Trophoblast cell (in vitro differentiated cells and primary cell): ENCODE results near the gene EYS.

ENCODE experiments used
- DNase-seq, 2 donors: peaks; one replicate each; pipeline ENCODE4 v3.0.0-alpha.2; 2016
- H2AFZ ChIP-seq: 2 replicates; pipeline ENCODE4 v1.6.1; 2013; ENCODE audit warnings: low read length, moderate library complexity, mild to moderate bottlenecking; ENCODE audit not compliant: insufficient read depth, poor library complexity
- H2AK5ac ChIP-seq: 2 replicates; pipeline ENCODE4 v1.6.1; 2013; ENCODE audit warnings: mild to moderate bottlenecking, low read length
- H2BK120ac ChIP-seq: 2 replicates; pipeline ENCODE4 v1.6.1; 2013; ENCODE audit warnings: low read length, mild to moderate bottlenecking, moderate library complexity; ENCODE audit not compliant: insufficient read depth, poor library complexity
- H2BK12ac ChIP-seq: 2 replicates; pipeline ENCODE4 v1.6.1; 2013; ENCODE audit warnings: mild to moderate bottlenecking, low read length, moderate library complexity
- H2BK5ac ChIP-seq: 2 replicates; pipeline ENCODE4 v1.6.1; 2013; ENCODE audit warnings: low read length, low read depth, moderate library complexity, mild to moderate bottlenecking; ENCODE audit not compliant: poor library complexity
- H3K14ac ChIP-seq: 2 replicates; pipeline ENCODE4 v1.6.1; 2013; ENCODE audit warnings: mild to moderate bottlenecking, low read length
- H3K18ac ChIP-seq: 2 replicates; pipeline ENCODE4 v1.6.1; 2013; ENCODE audit warnings: mild to moderate bottlenecking, low read length
- H3K23ac ChIP-seq: 2 replicates; pipeline ENCODE4 v1.6.1; 2013; ENCODE audit warnings: low read length
- H3K27ac ChIP-seq: 2 replicates; pipeline ENCODE4 v1.5.1; 2013; ENCODE audit warnings: low read depth, mild to moderate bottlenecking, inconsistent platforms, low read length, moderate library complexity
- H3K27me3 ChIP-seq: 2 replicates; pipeline ENCODE4 v1.6.1; 2013; ENCODE audit warnings: inconsistent platforms, mild to moderate bottlenecking, low read length, moderate library complexity; ENCODE audit not compliant: insufficient read depth
- H3K36me3 ChIP-seq, 2 experiments: 1 replicate in 1 of 2; 2 replicates in 1 of 2; pipeline ENCODE4 v1.6.1; 2013; ENCODE audit warnings: low read length in 2 of 2, mild to moderate bottlenecking in 2 of 2, moderate library complexity in 1 of 2; ENCODE audit not compliant: insufficient read depth in 2 of 2, control insufficient read depth in 1 of 2
- H3K4ac ChIP-seq: 2 replicates; pipeline ENCODE4 v1.6.1; 2013; ENCODE audit warnings: low read depth, mild to moderate bottlenecking, low read length, moderate library complexity
- H3K4me1 ChIP-seq, 2 experiments: 1 replicate in 1 of 2; 2 replicates in 1 of 2; pipeline ENCODE4 v1.6.1; 2013; ENCODE audit warnings: low read length in 2 of 2, mild to moderate bottlenecking in 2 of 2, moderate library complexity in 1 of 2; ENCODE audit not compliant: insufficient read depth in 2 of 2, control insufficient read depth in 1 of 2
- H3K4me2 ChIP-seq: 2 replicates; pipeline ENCODE4 v1.6.1; 2013; ENCODE audit warnings: inconsistent platforms, mild to moderate bottlenecking, low read length, moderate library complexity
- H3K4me3 ChIP-seq: 2 replicates; pipeline ENCODE4 v1.5.1; 2013; ENCODE audit warnings: mild to moderate bottlenecking, low read depth, low read length, inconsistent platforms
- H3K79me1 ChIP-seq: one replicate; pipeline ENCODE4 v1.6.1; 2013; ENCODE audit warnings: low read length
- H3K79me2 ChIP-seq: 2 replicates; pipeline ENCODE4 v1.6.1; 2013; ENCODE audit warnings: low read length, mild to moderate bottlenecking; ENCODE audit not compliant: control insufficient read depth, insufficient read depth, poor library complexity
- H3K9ac ChIP-seq: 2 replicates; pipeline ENCODE4 v1.6.1; 2013; ENCODE audit warnings: mild to moderate bottlenecking, low read length
- H3K9me3 ChIP-seq: 2 replicates; pipeline ENCODE4 v1.6.1; 2013; ENCODE audit warnings: low read depth, mild to moderate bottlenecking, control low read depth, inconsistent platforms, low read length; ENCODE audit not compliant: insufficient read depth
- H4K12ac ChIP-seq: 2 replicates; pipeline ENCODE4 v1.6.1; 2013; ENCODE audit warnings: low read depth, mild to moderate bottlenecking, low read length, moderate library complexity
- H4K8ac ChIP-seq: 2 replicates; pipeline ENCODE4 v1.6.1; 2013; ENCODE audit warnings: low read depth, mild to moderate bottlenecking, low read length, moderate library complexity
- H4K91ac ChIP-seq: one replicate; pipeline ENCODE4 v1.6.1; 2013; ENCODE audit warnings: low read depth, mild to moderate bottlenecking, low read length, moderate library complexity
- WGBS: extraction: QIAGEN DNeasy Blood & Tissue Kit; methylation state at CpG from one replicate; pipeline ENCODE4 v1.1.7; 2013; ENCODE audit warnings: missing lambda C conversion rate; ENCODE audit not compliant: insufficient read length, insufficient coverage; ENCODE audit errors: extremely low coverage; 5-methylcytosine and 5-hydroxymethylcytosine counted together

EYS gene

DNA sequence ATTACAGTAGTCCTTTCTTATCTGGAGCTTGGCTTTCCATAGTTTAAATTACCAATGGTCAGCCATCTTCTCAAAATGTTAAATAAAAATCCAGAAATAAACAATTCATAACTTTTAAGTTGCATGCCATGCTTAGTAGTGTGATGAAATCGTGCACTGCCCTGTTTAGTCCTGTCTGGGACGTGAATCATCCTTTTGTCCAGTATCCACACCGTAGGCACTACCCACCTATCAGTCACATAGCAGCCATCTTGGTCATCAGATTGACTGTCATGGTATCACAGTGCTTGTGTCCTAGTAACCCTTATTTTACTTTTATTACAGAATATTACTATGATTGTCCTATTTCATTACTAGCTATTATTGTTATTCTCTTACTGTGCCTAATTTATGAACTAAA lies 924.1 kb downstream of the EYS start:
- Histone ChIP-seq H2AFZ (no peak overlapping the region), H2BK5ac (no peak overlapping the region), H3K4ac (no peak overlapping the region), H3K4me3 (no peak overlapping the region), H3K79me2 (no peaks in the 10 kb centered on the region), H3K9me3 (no peaks in the 10 kb centered on the region), H4K91ac (no peak overlapping the region), H4K8ac (no peak overlapping the region), H3K27ac (no peak overlapping the region), H3K36me3 (no peaks in the 10 kb centered on the region), H3K9ac (no peak overlapping the region), H3K4me2 (no peak overlapping the region), H3K4me1 (no peaks in the 10 kb centered on the region), H2AK5ac (no peak overlapping the region), H3K14ac (no peak overlapping the region), H2BK12ac (no peak overlapping the region), H3K23ac (no peak overlapping the region), H3K18ac (no peak overlapping the region), H4K12ac (no peak overlapping the region), H2BK120ac (no peak overlapping the region), H3K79me1 (no peaks in the 10 kb centered on the region), H3K27me3 (no peaks in the 10 kb centered on the region)
- DNase-seq, result no peak
- no CpG with 5 or more reads among the region's 3 CpGs for WGBS

DNA sequence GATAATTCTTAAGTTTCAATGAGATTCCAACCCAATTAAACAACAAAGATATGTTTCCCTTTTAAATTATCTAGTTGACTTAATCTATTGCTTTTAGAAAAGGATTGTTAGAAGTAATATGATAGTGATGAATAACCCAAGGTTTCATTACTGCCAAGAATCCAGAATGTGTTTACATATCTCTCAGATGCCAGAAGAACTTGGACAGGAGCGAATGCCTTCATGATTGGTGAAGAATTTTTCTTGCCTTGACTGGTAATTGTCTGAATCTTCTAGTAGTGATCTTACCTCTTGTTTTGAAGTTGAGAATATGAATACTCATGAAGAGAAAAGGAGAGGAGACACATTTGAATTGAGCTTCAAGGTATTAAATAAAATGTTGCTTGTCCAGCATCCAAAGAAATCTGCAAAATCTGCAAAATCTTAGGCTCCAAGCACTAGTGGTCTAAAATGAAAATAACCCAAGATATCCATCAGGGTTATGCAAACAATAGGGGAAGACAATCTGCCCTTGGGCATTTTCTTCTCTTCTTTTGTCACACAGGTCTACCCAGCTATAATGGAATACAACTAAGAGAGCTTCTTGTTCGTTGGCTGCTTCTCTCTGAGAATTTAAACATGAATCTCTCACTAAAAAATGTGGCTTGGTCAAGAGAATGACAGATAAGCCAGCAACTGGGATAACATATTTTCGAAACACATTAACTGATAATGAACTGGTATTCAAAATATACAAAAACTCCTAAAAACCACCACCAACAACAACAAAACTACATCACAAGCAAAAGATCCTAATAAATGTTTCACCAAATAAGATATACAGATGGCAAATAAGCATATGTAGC lies 928.9 kb downstream of the EYS start:
- no peak overlapping the region for H3K4me3 ChIP-seq
- WGBS, result no CpG with 5 or more reads among the region's 3 CpGs
- H3K9me3 ChIP-seq, result no peaks in the 10 kb centered on the region

DNA sequence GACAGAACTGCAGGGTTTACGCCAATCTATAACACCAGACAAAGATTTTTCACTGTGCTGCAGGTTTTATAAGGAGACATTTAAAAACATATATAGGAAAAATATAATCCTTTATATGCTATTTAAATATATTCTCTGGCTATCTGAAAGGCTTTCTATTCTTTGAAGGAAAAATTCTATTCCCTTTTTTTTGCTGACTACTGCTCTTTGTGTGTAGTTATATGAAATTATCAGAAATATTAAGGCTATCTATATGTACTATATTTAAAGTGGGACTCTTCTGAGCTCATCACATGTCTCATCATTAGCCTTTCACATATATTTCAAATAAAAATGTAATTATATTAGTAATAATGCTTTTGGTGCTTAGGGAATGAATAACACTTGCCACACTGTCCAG lies 930.7 kb downstream of the EYS start:
- Histone ChIP-seq H4K91ac (no peak overlapping the region), H3K4me1 (no peaks in the 10 kb centered on the region), H3K4ac (no peak overlapping the region), H3K27ac (no peak overlapping the region), H3K9ac (no peak overlapping the region), H3K4me3 (no peak overlapping the region), H2BK5ac (no peak overlapping the region), H2BK120ac (no peak overlapping the region), H3K27me3 (no peaks in the 10 kb centered on the region), H3K4me2 (no peak overlapping the region), H2AFZ (no peak overlapping the region), H4K12ac (no peak overlapping the region), H3K9me3 (no peaks in the 10 kb centered on the region), H2BK12ac (no peak overlapping the region), H2AK5ac (no peak overlapping the region), H3K23ac (no peak overlapping the region), H3K79me2 (no peaks in the 10 kb centered on the region), H3K79me1 (no peaks in the 10 kb centered on the region), H3K36me3 (no peaks in the 10 kb centered on the region), H3K18ac (no peak overlapping the region), H3K14ac (no peak overlapping the region), H4K8ac (no peak overlapping the region)
- DNase-seq, result no peak
- WGBS, result no CpG with 5 or more reads among the region's 1 CpG

More for the DNA sequence above, 928.9 kb downstream of the EYS start:
- no peak overlapping the region for H4K12ac ChIP-seq
- no peaks in the 10 kb centered on the region for H3K36me3 ChIP-seq
- no peak overlapping the region for H3K18ac ChIP-seq
- peak; percentile 59 to 92 for DNase-seq
- no peak overlapping the region for H4K91ac ChIP-seq
- no peak overlapping the region for H2BK120ac ChIP-seq
- H2AK5ac ChIP-seq, result no peak overlapping the region
- no peak overlapping the region for H2AFZ ChIP-seq
- H2BK12ac ChIP-seq, result no peak overlapping the region
- H3K27me3 ChIP-seq, result no peaks in the 10 kb centered on the region
- no peak overlapping the region for H4K8ac ChIP-seq
- no peak overlapping the region for H3K4me2 ChIP-seq
- H3K4ac ChIP-seq, result no peak overlapping the region
- no peak overlapping the region for H3K9ac ChIP-seq
- H3K27ac ChIP-seq, result no peak overlapping the region
- H3K4me1 ChIP-seq, result no peaks in the 10 kb centered on the region
- no peak overlapping the region for H3K14ac ChIP-seq
- H3K23ac ChIP-seq, result no peak overlapping the region
- no peaks in the 10 kb centered on the region for H3K79me2 ChIP-seq
- H3K79me1 ChIP-seq, result no peaks in the 10 kb centered on the region
- no peak overlapping the region for H2BK5ac ChIP-seq

DNA sequence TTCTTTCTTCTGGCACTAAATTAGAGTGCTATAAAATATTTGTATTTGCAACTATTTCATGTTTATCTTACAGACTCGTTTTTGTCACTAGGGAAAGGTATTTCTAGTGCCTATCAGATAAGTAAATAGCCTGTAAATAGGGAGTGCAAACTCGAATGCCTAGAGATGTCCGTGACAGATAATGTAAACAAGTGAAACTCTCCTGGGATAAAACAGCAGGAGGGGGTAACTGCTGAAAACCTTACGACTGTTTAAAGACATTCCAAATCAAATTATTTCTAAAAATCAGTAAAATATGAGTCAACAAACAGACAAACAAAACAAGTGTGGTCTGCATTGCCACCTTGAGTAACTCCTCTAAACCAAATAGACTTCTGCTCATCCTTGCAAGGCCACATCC lies 932.1 kb downstream of the EYS start:
- H3K18ac ChIP-seq, result no peak overlapping the region
- H3K9ac ChIP-seq, result no peak overlapping the region
- H2BK5ac ChIP-seq, result no peak overlapping the region
- H3K4me2 ChIP-seq, result no peak overlapping the region
- no peak overlapping the region for H3K23ac ChIP-seq
- H4K91ac ChIP-seq, result no peak overlapping the region
- no peak overlapping the region for H3K27ac ChIP-seq
- H3K79me2 ChIP-seq, result no peaks in the 10 kb centered on the region
- no peaks in the 10 kb centered on the region for H3K36me3 ChIP-seq
- H3K14ac ChIP-seq, result no peak overlapping the region
- no peak overlapping the region for H3K4ac ChIP-seq
- no peak overlapping the region for H2AK5ac ChIP-seq
- no peak overlapping the region for H4K12ac ChIP-seq
- WGBS, result no CpG with 5 or more reads among the region's 4 CpGs
- no peaks in the 10 kb centered on the region for H3K27me3 ChIP-seq
- no peak overlapping the region for H2BK120ac ChIP-seq
- H2AFZ ChIP-seq, result no peak overlapping the region
- H4K8ac ChIP-seq, result no peak overlapping the region
- no peak for DNase-seq
- H3K4me1 ChIP-seq, result no peaks in the 10 kb centered on the region
- no peak overlapping the region for H2BK12ac ChIP-seq
- H3K79me1 ChIP-seq, result no peaks in the 10 kb centered on the region
- H3K4me3 ChIP-seq, result no peak overlapping the region
- H3K9me3 ChIP-seq, result no peaks in the 10 kb centered on the region
